Cardiac muscle cell (in vitro differentiated cells and primary cell): ENCODE data around the gene PIEZO2. TPM values are rescaled to one million over a fixed set of nuclear protein-coding genes. Genes with fewer than 3 reads are reported as not detected.

Experiments used
- DNase-seq, 2 donors: peaks; one replicate each; pipeline versions ENCODE4 v3.0.0 to v3.0.0-alpha.2; 2010 to 2017; ENCODE audit warnings: low read depth in 1 of 2, low spot score in 1 of 2
- H3K27ac ChIP-seq: fragments of 200-600 bp; sonication (generic); 2 replicates; pipeline ENCODE4 v1.5.1; 2016
- H3K27me3 ChIP-seq: fragments of 200-600 bp; sonication (generic); 2 replicates; pipeline ENCODE4 v1.6.0; 2016; ENCODE audit warnings: control low read depth
- H3K36me3 ChIP-seq: fragments of 200-600 bp; sonication (generic); 2 replicates; pipeline ENCODE4 v1.5.1; 2016; ENCODE audit warnings: control low read depth
- H3K4me1 ChIP-seq: fragments of 200-600 bp; sonication (generic); 2 replicates; pipeline ENCODE4 v1.8.1; 2017; ENCODE audit warnings: low read depth, mild to moderate bottlenecking, mixed run types
- H3K4me3 ChIP-seq: fragments of 200-600 bp; sonication (generic); 2 replicates; pipeline ENCODE4 v1.5.1; 2016; ENCODE audit warnings: mild to moderate bottlenecking
- H3K9me3 ChIP-seq: fragments of 200-600 bp; sonication (generic); 2 replicates; pipeline ENCODE4 v1.5.1; 2017; ENCODE audit warnings: low read depth, mild to moderate bottlenecking, control low read depth
- CTCF ChIP-seq: IDR thresholded peaks from 2 replicates; pipeline ENCODE4 v1.5.1; 2012; ENCODE audit warnings: low read depth, mild to moderate bottlenecking, low read length
- polyA plus RNA-seq: library from polyadenylated mRNA; unstranded; fragments of >200 nt; fragmentation: Nextera tagmentation; extraction: Ambion mirVana; gene quantifications from 2 replicates; pipeline ENCODE4 v1.2.1, GENCODE V29; 2016
- total RNA-seq: library from RNA; depleted of rRNA; stranded (reverse); fragments of >200 nt; gene quantifications from 2 replicates; pipeline ENCODE4 v1.2.3, GENCODE V29; 2016

The PIEZO2 gene
- total and polyA plus RNA-seq, 2 experiments from 2014 or later = 0.04 to 0.69 TPM

- H3K27me3 ChIP-seq = peaks cover 3% of the 10 kb centered on the region
- peak in 1 of 2 donors; percentile 11 for DNase-seq
- no peak overlapping the region for H3K4me3 ChIP-seq
- TF ChIP-seq CTCF = no peak
- H3K9me3 ChIP-seq = no peaks in the 10 kb centered on the region
- no peaks in the 10 kb centered on the region for H3K36me3 ChIP-seq
- H3K27ac ChIP-seq = no peak overlapping the region
- H3K4me1 ChIP-seq = peaks cover 14% of the 10 kb centered on the region
Observed at GRCh38 chr18:10752382-10752781, 397.0 kb downstream of the PIEZO2 start.

GRCh38 chr18:10751653-10752052, 397.7 kb downstream of the PIEZO2 start:
- H3K27ac ChIP-seq = no peak overlapping the region
- H3K27me3 ChIP-seq = peaks cover 2% of the 10 kb centered on the region
- TF ChIP-seq CTCF = no peak
- H3K4me3 ChIP-seq = no peak overlapping the region
- H3K9me3 ChIP-seq = no peaks in the 10 kb centered on the region
- DNase-seq = peak; percentile 36 to 47
- peaks cover 14% of the 10 kb centered on the region for H3K4me1 ChIP-seq
- H3K36me3 ChIP-seq = no peaks in the 10 kb centered on the region

- TF ChIP-seq CTCF = no peak
- H3K4me1 ChIP-seq = peaks cover 24% of the 10 kb centered on the region
Observed at GRCh38 chr18:10750191-10751035, 399.0 kb downstream of the PIEZO2 start.

GRCh38 chr18:10748641-10749040, 400.7 kb downstream of the PIEZO2 start:
- Histone ChIP-seq H3K9me3 (no peaks in the 10 kb centered on the region), H3K36me3 (no peaks in the 10 kb centered on the region), H3K4me3 (no peak overlapping the region), H3K27me3 (no peaks in the 10 kb centered on the region), H3K27ac (no peak overlapping the region), H3K4me1 (peaks cover 24% of the 10 kb centered on the region)
- TF ChIP-seq CTCF = no peak
- DNase-seq = no peak

More at GRCh38 chr18:10750191-10751035, 399.0 kb downstream of the PIEZO2 start:
- Histone ChIP-seq H3K4me3 (no peak overlapping the region), H3K36me3 (no peaks in the 10 kb centered on the region), H3K27me3 (no peaks in the 10 kb centered on the region), H3K9me3 (no peaks in the 10 kb centered on the region), H3K27ac (no peak overlapping the region)
- DNase-seq = peak in 1 of 2 donors; percentile 23

GRCh38 chr18:10745971-10746370, 403.4 kb downstream of the PIEZO2 start:
- Histone ChIP-seq H3K36me3 (no peaks in the 10 kb centered on the region), H3K4me1 (peaks cover 13% of the 10 kb centered on the region), H3K27me3 (no peaks in the 10 kb centered on the region), H3K9me3 (no peaks in the 10 kb centered on the region), H3K27ac (no peak overlapping the region), H3K4me3 (no peak overlapping the region)
- peak in 1 of 2 donors; percentile 33 for DNase-seq
- no peak for TF ChIP-seq CTCF
